Thoracic aorta (tissue), 2 donors: ENCODE results near the gene TTLL8. TPM values are rescaled to one million over a fixed set of nuclear protein-coding genes. Genes with fewer than 3 reads are reported as not detected.

ENCODE experiments used
- ATAC-seq: fragments of 150-250 bp; one replicate; pipeline ENCODE4 v1.8.0; 2017; ENCODE audit warnings: low read depth; ENCODE audit not compliant: insufficient number of reproducible peaks, low FRiP score
- DNase-seq: peaks from one replicate; pipeline ENCODE4 v3.0.0-alpha.2; 2020; ENCODE audit warnings: low spot score
- H3K27ac ChIP-seq, 2 donors: fragments of 200-600 bp; sonication (generic); 1 replicate in 1 of 2; 2 replicates in 1 of 2; pipeline ENCODE4 v1.5.1; 2016; ENCODE audit warnings: mild to moderate bottlenecking in 2 of 2, moderate library complexity in 2 of 2
- H3K27me3 ChIP-seq: fragments of 200-600 bp; sonication (generic); replicated peaks from 2 replicates; pipeline ENCODE4 v1.6.0; 2016; ENCODE audit warnings: mild to moderate bottlenecking; ENCODE audit not compliant: insufficient read depth
- H3K36me3 ChIP-seq: fragments of 200-600 bp; sonication (generic); one replicate; pipeline ENCODE4 v1.5.1; 2016
- H3K4me1 ChIP-seq, 2 donors: fragments of 200-600 bp; sonication (generic); 1 replicate in 1 of 2; 2 replicates in 1 of 2; pipeline versions ENCODE4 v1.5.1 to v1.6.0; 2016; ENCODE audit warnings: low read depth in 2 of 2, mild to moderate bottlenecking in 1 of 2; ENCODE audit not compliant: control insufficient read depth in 1 of 2
- H3K4me3 ChIP-seq: fragments of 200-600 bp; sonication (generic); 2 replicates; pipeline ENCODE4 v1.5.1; 2016; ENCODE audit warnings: mild to moderate bottlenecking
- H3K9me3 ChIP-seq: fragments of 200-600 bp; sonication (generic); 2 replicates; pipeline ENCODE4 v1.5.1; 2016
- total RNA-seq, 2 donors: library from RNA; depleted of rRNA; stranded (reverse); fragments of >200 nt; gene quantifications; one replicate each; pipeline versions ENCODE4 v1.1.0 to v1.2.3, GENCODE V29; 2016
- TF ChIP-seq, protein P1 (sequence below): fragments of 200-600 bp; sonication (generic); IDR thresholded peaks from one replicate; pipeline ENCODE4 v1.5.1; 2019; ENCODE audit warnings: antibody characterized with exemption

TTLL8 gene
- total RNA-seq, 2 donors from 2014 or later: not detected

GRCh38 chr22:50000587-50001387 lies 57.3 kb downstream of the TTLL8 start:
- H3K27me3 ChIP-seq: no peaks in the 10 kb centered on the region
- H3K4me3 ChIP-seq: no peak overlapping the region
- DNase-seq (no peak), ATAC-seq (no peak)
- no peaks in the 10 kb centered on the region for H3K9me3 ChIP-seq
- H3K4me1 ChIP-seq: no peaks in the 10 kb centered on the region
- no peaks in the 10 kb centered on the region for H3K36me3 ChIP-seq
- TF ChIP-seq, protein P1, sequence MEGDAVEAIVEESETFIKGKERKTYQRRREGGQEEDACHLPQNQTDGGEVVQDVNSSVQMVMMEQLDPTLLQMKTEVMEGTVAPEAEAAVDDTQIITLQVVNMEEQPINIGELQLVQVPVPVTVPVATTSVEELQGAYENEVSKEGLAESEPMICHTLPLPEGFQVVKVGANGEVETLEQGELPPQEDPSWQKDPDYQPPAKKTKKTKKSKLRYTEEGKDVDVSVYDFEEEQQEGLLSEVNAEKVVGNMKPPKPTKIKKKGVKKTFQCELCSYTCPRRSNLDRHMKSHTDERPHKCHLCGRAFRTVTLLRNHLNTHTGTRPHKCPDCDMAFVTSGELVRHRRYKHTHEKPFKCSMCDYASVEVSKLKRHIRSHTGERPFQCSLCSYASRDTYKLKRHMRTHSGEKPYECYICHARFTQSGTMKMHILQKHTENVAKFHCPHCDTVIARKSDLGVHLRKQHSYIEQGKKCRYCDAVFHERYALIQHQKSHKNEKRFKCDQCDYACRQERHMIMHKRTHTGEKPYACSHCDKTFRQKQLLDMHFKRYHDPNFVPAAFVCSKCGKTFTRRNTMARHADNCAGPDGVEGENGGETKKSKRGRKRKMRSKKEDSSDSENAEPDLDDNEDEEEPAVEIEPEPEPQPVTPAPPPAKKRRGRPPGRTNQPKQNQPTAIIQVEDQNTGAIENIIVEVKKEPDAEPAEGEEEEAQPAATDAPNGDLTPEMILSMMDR: no peak
- H3K27ac ChIP-seq: no peak overlapping the region

DNA sequence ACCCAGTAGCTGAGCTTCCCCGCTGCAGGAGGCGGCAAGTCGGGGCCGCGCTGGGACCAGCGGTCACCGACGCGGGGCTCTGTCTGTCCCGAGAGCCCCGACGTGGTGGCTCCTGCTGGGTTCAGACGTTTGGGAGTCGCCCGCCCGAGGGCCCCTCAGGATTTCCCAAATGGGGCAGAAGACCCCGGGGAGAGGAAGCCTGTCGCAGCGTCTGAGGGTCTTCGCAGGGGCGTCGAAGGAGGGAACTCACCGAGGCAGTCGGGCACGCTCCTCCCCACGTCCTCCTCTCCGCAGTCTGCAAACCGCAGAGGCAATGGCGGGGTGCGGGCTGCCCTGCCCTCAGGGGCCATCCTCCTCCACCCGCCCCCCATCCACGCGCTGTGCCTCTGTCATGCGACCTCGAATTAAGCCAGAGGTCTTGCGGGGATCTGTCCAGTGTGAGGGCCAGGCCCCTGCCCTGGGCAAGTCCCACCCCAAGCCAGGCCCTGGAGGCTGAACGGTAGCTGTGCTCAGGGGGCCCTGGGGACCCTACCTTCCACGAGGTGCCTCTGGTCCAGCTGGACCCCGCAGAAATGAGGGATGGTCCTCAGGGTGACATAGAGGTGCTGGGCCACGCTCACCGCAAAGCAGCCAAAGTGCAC lies 58.0 kb downstream of the TTLL8 start:
- no peaks in the 10 kb centered on the region for H3K27me3 ChIP-seq
- TF ChIP-seq, protein P1: no peak
- no peak overlapping the region for H3K27ac ChIP-seq
- no peaks in the 10 kb centered on the region for H3K4me1 ChIP-seq
- peak overlapping the region; percentile 16 for H3K4me3 ChIP-seq
- H3K9me3 ChIP-seq: no peaks in the 10 kb centered on the region
- ATAC-seq (no peak), DNase-seq (no peak)
- H3K36me3 ChIP-seq: no peaks in the 10 kb centered on the region

GRCh38 chr22:49999063-49999945 lies 58.8 kb downstream of the TTLL8 start:
- DNase-seq: peak; percentile 1
- no peaks in the 10 kb centered on the region for H3K9me3 ChIP-seq
- H3K27ac ChIP-seq: no peak overlapping the region
- TF ChIP-seq, protein P1: no peak
- no peaks in the 10 kb centered on the region for H3K27me3 ChIP-seq
- H3K4me1 ChIP-seq: no peaks in the 10 kb centered on the region
- no peak for ATAC-seq
- H3K36me3 ChIP-seq: no peaks in the 10 kb centered on the region
- H3K4me3 ChIP-seq: peak overlapping the region; percentile 16

- Histone ChIP-seq H3K27ac (no peak overlapping the region), H3K36me3 (no peaks in the 10 kb centered on the region), H3K27me3 (no peaks in the 10 kb centered on the region), H3K4me3 (no peak overlapping the region), H3K4me1 (no peaks in the 10 kb centered on the region), H3K9me3 (no peaks in the 10 kb centered on the region)
- TF ChIP-seq, protein P1: no peak
- DNase-seq (no peak), ATAC-seq (no peak)
These were observed 59.4 kb downstream of the TTLL8 start for GRCh38 chr22:49998718-49999062.
